OCI-LY7 (cell line): Measurements from ENCODE around the gene SRCAP. TPM values are rescaled to one million over a fixed set of nuclear protein-coding genes. Genes with fewer than 3 reads are reported as not detected.

ENCODE experiments used
- BruUV-seq: library from RNA; stranded (reverse); fragments of 400-500 nt; replicated peaks from 2 replicates; lab custom pipeline; 2021; lab: Mats Ljungman, UMichigan
- CTCF ChIA-PET: fragments of 300-600 bp; sonication (Branson Sonifier 250); formaldehyde crosslinking; loops from one replicate; lab custom pipeline; 2022; ENCODE audit warnings: antibody characterized with exemption; ENCODE audit not compliant: unreplicated experiment; lab: Charles Lee
- POLR2A ChIA-PET: fragments of 300-600 bp; sonication (Branson Sonifier 250); formaldehyde crosslinking; loops from one replicate; lab custom pipeline; 2022; ENCODE audit warnings: antibody characterized with exemption; lab: Charles Lee
- DNase-seq: peaks from one replicate; pipeline ENCODE4 v3.0.0-alpha.2; 2015; ENCODE audit warnings: low spot score
- H2AFZ ChIP-seq: fragments of 200-600 bp; sonication (generic), shearing (Covaris generic); 2 replicates; pipeline ENCODE4 v1.6.1; 2014; ENCODE audit warnings: mild to moderate bottlenecking, antibody characterized with exemption, low read length, moderate library complexity
- H3K27ac ChIP-seq: fragments of 200-600 bp; sonication (generic); 2 replicates; pipeline ENCODE4 v1.5.1; 2014; ENCODE audit warnings: mixed run types, low read depth, mild to moderate bottlenecking, moderate library complexity, low read length, inconsistent platforms; ENCODE audit not compliant: poor library complexity, severe bottlenecking
- H3K36me3 ChIP-seq: fragments of 200-600 bp; sonication (generic); 2 replicates; pipeline ENCODE4 v1.6.1; 2014; ENCODE audit warnings: mild to moderate bottlenecking, antibody characterized with exemption, low read length, moderate library complexity, mixed read lengths; ENCODE audit not compliant: insufficient read depth
- H3K4me1 ChIP-seq: fragments of 200-600 bp; sonication (generic); 2 replicates; pipeline ENCODE4 v1.5.1; 2014; ENCODE audit warnings: mild to moderate bottlenecking, low read length; ENCODE audit not compliant: insufficient read depth, poor library complexity, severe bottlenecking
- H3K4me2 ChIP-seq: fragments of 200-600 bp; sonication (generic); 2 replicates; pipeline ENCODE4 v1.6.1; 2014; ENCODE audit warnings: mild to moderate bottlenecking, low read length
- H3K4me3 ChIP-seq: fragments of 200-600 bp; sonication (generic); 2 replicates; pipeline ENCODE4 v1.5.1; 2014; ENCODE audit warnings: mild to moderate bottlenecking, low read depth, low read length; ENCODE audit not compliant: poor library complexity, severe bottlenecking
- H3K79me2 ChIP-seq: fragments of 200-600 bp; sonication (generic); 2 replicates; pipeline ENCODE4 v1.6.1; 2016; ENCODE audit warnings: low read depth, mild to moderate bottlenecking, low read length, moderate library complexity, mixed read lengths; ENCODE audit not compliant: insufficient read depth
- H3K9me2 ChIP-seq: fragments of 200-600 bp; sonication (generic); 2 replicates; pipeline ENCODE4 v1.6.1; 2016; ENCODE audit warnings: mild to moderate bottlenecking, low read length, mixed read lengths; ENCODE audit not compliant: insufficient read depth
- H3K9me3 ChIP-seq: fragments of 200-600 bp; sonication (generic); 2 replicates; pipeline ENCODE4 v1.6.1; 2014; ENCODE audit warnings: mild to moderate bottlenecking, mixed run types, low read length, mixed read lengths
- H4K20me1 ChIP-seq: fragments of 200-600 bp; sonication (generic); 2 replicates; pipeline ENCODE4 v1.6.1; 2014; ENCODE audit warnings: mild to moderate bottlenecking, antibody characterized with exemption, low read length, moderate library complexity, mixed read lengths; ENCODE audit not compliant: insufficient read depth
- EZH2phosphoT487 ChIP-seq: fragments of 200-600 bp; sonication (generic); IDR thresholded peaks from 2 replicates; pipeline ENCODE4 v1.6.1; 2018; ENCODE audit warnings: low read depth, borderline replicate concordance, mild to moderate bottlenecking, mixed run types, antibody characterized with exemption, low read length, moderate library complexity, mixed read lengths
- intact Hi-C: fragments of 100-400 bp; cut with micrococcal nuclease; formaldehyde crosslinking; loops from one replicate; pipeline ENCODE4 v1.10.0; 2022; ENCODE audit not compliant: unreplicated experiment
- small RNA-seq: library from RNA; depleted of rRNA; stranded (forward); fragments of <200 nt; gene quantifications from one replicate; pipeline ENCODE3, GENCODE V24; 2014
- total RNA-seq, 2 experiments: library from RNA; depleted of rRNA in 1 of 2; stranded (reverse); fragments of >200 nt in 1 of 2; shearing (Covaris generic) in 1 of 2; gene quantifications; 2 replicates each; pipeline ENCODE4 v1.2.3, GENCODE V29; 2014 to 2022
- TF ChIP-seq, protein P1 (sequence below): fragments of 200-600 bp; sonication (generic); conservative IDR thresholded peaks from 2 replicates; pipeline ENCODE4 v1.5.1; 2014; ENCODE audit warnings: mild to moderate bottlenecking, antibody characterized with exemption, low read length, moderate library complexity, mixed read lengths

The SRCAP gene
- total RNA-seq, 2 experiments from 2014 or later = 41.8 to 93.7 TPM

DNA sequence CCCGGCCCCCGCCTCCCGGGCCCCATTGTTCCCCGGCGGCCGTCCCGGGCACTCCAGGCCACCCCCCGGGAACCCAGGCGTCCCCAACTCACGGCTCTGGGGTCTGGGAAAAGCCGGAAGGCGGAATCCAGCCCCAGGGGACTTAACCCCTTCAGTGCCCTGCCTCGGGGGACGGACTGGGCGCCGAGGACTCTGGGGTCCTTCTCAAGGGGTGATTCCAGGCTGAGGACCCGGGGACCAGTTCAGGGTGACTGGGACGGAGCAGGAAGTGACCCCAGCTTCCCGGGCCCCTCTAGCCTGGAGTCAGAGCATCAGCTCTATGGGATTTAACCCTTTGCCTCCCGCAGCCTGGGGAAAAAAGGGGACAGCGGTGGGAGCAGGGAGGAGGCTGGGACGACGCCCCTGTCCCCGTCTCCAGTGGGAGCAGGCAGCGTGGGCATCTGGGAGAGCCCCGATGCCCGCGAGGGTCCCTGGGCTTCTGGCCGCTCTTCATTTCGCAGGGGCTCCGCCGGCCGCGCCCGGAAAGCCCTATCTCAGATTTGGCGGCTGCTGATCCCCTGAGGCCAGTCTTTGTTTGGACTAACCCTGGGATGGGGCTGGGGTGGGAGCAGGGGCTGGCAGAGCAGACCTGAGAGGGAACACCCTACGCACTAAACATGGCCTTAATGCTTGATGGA lies 88.1 kb downstream of the SRCAP start, which contains the start of gene ZNF629:
Gene ZNF629 (minus strand): TSS at position 270 of the 677 bp plus-strand sequence. CDS start 2,723 bp downstream, outside the sequence.
- Histone ChIP-seq H3K27ac (no peak within 1 kb of the TSS), H4K20me1 (no peaks in the 10 kb centered on the region), H3K9me3 (no peaks in the 10 kb centered on the region), H3K4me1 (peaks cover 10% of the 10 kb centered on the region), H3K4me3 (peak within 1 kb of the TSS; percentile 78), H3K9me2 (no peaks in the 10 kb centered on the region), H2AFZ (peak within 1 kb of the TSS; percentile 46), H3K36me3 (no peaks in the 10 kb centered on the region), H3K79me2 (no peaks in the 10 kb centered on the region), H3K4me2 (peak within 1 kb of the TSS; percentile 72)
- TF ChIP-seq EZH2phosphoT487 = no peak
- TF ChIP-seq, protein P1, sequence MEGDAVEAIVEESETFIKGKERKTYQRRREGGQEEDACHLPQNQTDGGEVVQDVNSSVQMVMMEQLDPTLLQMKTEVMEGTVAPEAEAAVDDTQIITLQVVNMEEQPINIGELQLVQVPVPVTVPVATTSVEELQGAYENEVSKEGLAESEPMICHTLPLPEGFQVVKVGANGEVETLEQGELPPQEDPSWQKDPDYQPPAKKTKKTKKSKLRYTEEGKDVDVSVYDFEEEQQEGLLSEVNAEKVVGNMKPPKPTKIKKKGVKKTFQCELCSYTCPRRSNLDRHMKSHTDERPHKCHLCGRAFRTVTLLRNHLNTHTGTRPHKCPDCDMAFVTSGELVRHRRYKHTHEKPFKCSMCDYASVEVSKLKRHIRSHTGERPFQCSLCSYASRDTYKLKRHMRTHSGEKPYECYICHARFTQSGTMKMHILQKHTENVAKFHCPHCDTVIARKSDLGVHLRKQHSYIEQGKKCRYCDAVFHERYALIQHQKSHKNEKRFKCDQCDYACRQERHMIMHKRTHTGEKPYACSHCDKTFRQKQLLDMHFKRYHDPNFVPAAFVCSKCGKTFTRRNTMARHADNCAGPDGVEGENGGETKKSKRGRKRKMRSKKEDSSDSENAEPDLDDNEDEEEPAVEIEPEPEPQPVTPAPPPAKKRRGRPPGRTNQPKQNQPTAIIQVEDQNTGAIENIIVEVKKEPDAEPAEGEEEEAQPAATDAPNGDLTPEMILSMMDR = no peak
- ChIA-PET POLR2A (no interaction called here), CTCF (no interaction called here)
- peak; percentile 39 for DNase-seq
- no TSS peak for BruUV-seq
- intact Hi-C loops = no loop called here

DNA sequence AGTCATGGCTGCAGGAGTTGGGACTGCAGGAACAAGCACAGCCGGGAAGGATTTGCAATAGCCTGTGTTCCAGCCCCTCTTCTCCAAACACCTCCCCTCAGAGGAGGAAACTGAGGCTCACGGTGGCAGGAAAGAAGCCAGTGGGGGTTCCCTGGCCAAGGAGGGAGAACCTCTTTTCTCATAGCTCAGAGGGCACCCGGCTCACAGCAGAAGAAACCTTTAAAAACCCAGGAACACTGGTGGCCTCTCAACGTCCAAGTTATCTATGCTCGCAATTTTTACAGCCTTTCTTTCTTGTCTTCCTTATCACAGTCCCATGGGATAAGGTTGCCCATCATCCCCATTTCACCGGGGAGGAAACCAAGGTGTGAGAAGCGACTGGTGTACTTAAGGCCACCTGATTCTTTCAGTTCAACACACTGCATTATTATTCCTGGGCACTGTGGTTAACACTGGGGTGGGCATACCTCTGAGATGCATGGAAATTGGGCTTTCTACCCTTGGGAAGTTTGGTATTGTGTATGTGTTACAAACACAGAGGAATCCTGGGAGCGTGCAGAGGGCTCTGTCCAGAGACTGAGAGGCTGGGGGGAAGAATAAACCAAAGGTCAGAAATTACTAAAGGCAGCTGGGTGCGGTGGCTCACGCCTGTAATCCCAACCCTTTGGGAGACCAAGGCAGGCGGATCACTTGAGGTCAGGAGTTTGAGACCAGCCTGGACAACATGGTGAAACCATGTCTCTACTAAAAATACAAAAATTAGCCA lies 88.8 kb downstream of the SRCAP start:
- ChIA-PET POLR2A (no interaction called here), CTCF (no interaction called here)
- intact Hi-C loops = no loop called here
- no peaks in the 10 kb centered on the region for H3K79me2 ChIP-seq
- DNase-seq = no peak
- no peaks in the 10 kb centered on the region for H3K9me3 ChIP-seq
- peak overlapping the region; percentile 46 for H2AFZ ChIP-seq
- peak overlapping the region; percentile 72; the same call in 1 of the 2 replicates for H3K4me2 ChIP-seq
- peak overlapping the region; percentile 78 for H3K4me3 ChIP-seq
- H3K4me1 ChIP-seq = peaks cover 10% of the 10 kb centered on the region
- H3K9me2 ChIP-seq = no peaks in the 10 kb centered on the region
- no peak overlapping the region for H3K27ac ChIP-seq
- TF ChIP-seq EZH2phosphoT487 = no peak
- TF ChIP-seq, protein P1 = no peak
- no peaks in the 10 kb centered on the region for H4K20me1 ChIP-seq
- H3K36me3 ChIP-seq = no peaks in the 10 kb centered on the region
- BruUV-seq = no TSS peak

Small RNAs within 50 kb of the gene (small RNA-seq; reads per million reads assigned to genes)
- gene RNU6-1043P (not detected), gene RNU6-416P (not detected), gene SNORA30 (5.6 reads per million, percentile 92 among the genes with 10 or more reads in this experiment)

Other genes starting within 250 kb of the SRCAP start
- 30.7 and 40.2 TPM in 2 replicates for gene ITGAL, start 226.4 kb upstream of the SRCAP start, total RNA-seq (2014; rRNA removed; shearing (Covaris generic))
- gene ITGAL, start 226.4 kb upstream of the SRCAP start, total RNA-seq (2022) = 125 and 140 TPM in 2 replicates
- gene ZNF768, start 172.6 kb upstream of the SRCAP start, total RNA-seq (2014; rRNA removed; shearing (Covaris generic)) = 43.4 and 63.7 TPM in 2 replicates
- 38.3 and 42.9 TPM in 2 replicates for gene ZNF768, start 172.6 kb upstream of the SRCAP start, total RNA-seq (2022)
- 15.7 and 22.2 TPM in 2 replicates for gene ZNF747, start 164.3 kb upstream of the SRCAP start, total RNA-seq (2014; rRNA removed; shearing (Covaris generic))
- 17.2 and 20.8 TPM in 2 replicates for gene ZNF747, start 164.3 kb upstream of the SRCAP start, total RNA-seq (2022)
- 10.5 and 14.6 TPM in 2 replicates for gene ZNF764, start 140.8 kb upstream of the SRCAP start, total RNA-seq (2014; rRNA removed; shearing (Covaris generic))
- gene ZNF764, start 140.8 kb upstream of the SRCAP start, total RNA-seq (2022) = 12.8 and 13.8 TPM in 2 replicates
- 17.5 and 19.8 TPM in 2 replicates for gene ZNF688, start 127.5 kb upstream of the SRCAP start, total RNA-seq (2014; rRNA removed; shearing (Covaris generic))
- gene ZNF688, start 127.5 kb upstream of the SRCAP start, total RNA-seq (2022) = 15.0 and 15.3 TPM in 2 replicates
- 6.8 and 9.3 TPM in 2 replicates for gene ZNF785, start 113.5 kb upstream of the SRCAP start, total RNA-seq (2014; rRNA removed; shearing (Covaris generic))
- 4.1 and 4.6 TPM in 2 replicates for gene ZNF785, start 113.5 kb upstream of the SRCAP start, total RNA-seq (2022)
- gene ZNF689, start 88.8 kb upstream of the SRCAP start, total RNA-seq (2014; rRNA removed; shearing (Covaris generic)) = 13.1 and 15.0 TPM in 2 replicates
- 15.5 and 16.7 TPM in 2 replicates for gene ZNF689, start 88.8 kb upstream of the SRCAP start, total RNA-seq (2022)
- gene PRR14, start 48.2 kb upstream of the SRCAP start, total RNA-seq (2014; rRNA removed; shearing (Covaris generic)) = 33.2 and 35.2 TPM in 2 replicates
- 75.5 and 81.4 TPM in 2 replicates for gene PRR14, start 48.2 kb upstream of the SRCAP start, total RNA-seq (2022)
- 31.8 and 36.8 TPM in 2 replicates for gene FBRS, start 40.7 kb upstream of the SRCAP start, total RNA-seq (2014; rRNA removed; shearing (Covaris generic))
- 89.8 and 97.5 TPM in 2 replicates for gene FBRS, start 40.7 kb upstream of the SRCAP start, total RNA-seq (2022)
- gene PHKG2, start 49.3 kb downstream of the SRCAP start, total RNA-seq (2014; rRNA removed; shearing (Covaris generic)) = 37.6 and 40.5 TPM in 2 replicates
- gene PHKG2, start 49.3 kb downstream of the SRCAP start, total RNA-seq (2022) = 41.9 and 46.5 TPM in 2 replicates
- 20.7 and 27.4 TPM in 2 replicates for gene CFAP119, start 62.9 kb downstream of the SRCAP start, total RNA-seq (2014; rRNA removed; shearing (Covaris generic))
- gene CFAP119, start 62.9 kb downstream of the SRCAP start, total RNA-seq (2022) = 25.0 and 27.4 TPM in 2 replicates
- 54.8 and 70.5 TPM in 2 replicates for gene RNF40, start 63.2 kb downstream of the SRCAP start, total RNA-seq (2014; rRNA removed; shearing (Covaris generic))
- 108 and 120 TPM in 2 replicates for gene RNF40, start 63.2 kb downstream of the SRCAP start, total RNA-seq (2022)
- 1.9 and 2.5 TPM in 2 replicates for gene ZNF629, start 88.0 kb downstream of the SRCAP start, total RNA-seq (2014; rRNA removed; shearing (Covaris generic))
- 1.0 and 1.1 TPM in 2 replicates for gene ZNF629, start 88.0 kb downstream of the SRCAP start, total RNA-seq (2022)
- gene BCL7C, start 194.9 kb downstream of the SRCAP start, total RNA-seq (2014; rRNA removed; shearing (Covaris generic)) = 17.8 and 20.6 TPM in 2 replicates
- gene BCL7C, start 194.9 kb downstream of the SRCAP start, total RNA-seq (2022) = 11.0 and 11.5 TPM in 2 replicates
- 0.09 and 0.21 TPM in 2 replicates for gene CTF1, start 197.4 kb downstream of the SRCAP start, total RNA-seq (2014; rRNA removed; shearing (Covaris generic))
- 0.46 and 0.68 TPM in 2 replicates for gene CTF1, start 197.4 kb downstream of the SRCAP start, total RNA-seq (2022)
- 16.1 and 16.2 TPM in 2 replicates for gene FBXL19, start 224.4 kb downstream of the SRCAP start, total RNA-seq (2014; rRNA removed; shearing (Covaris generic))
- 30.2 and 34.8 TPM in 2 replicates for gene FBXL19, start 224.4 kb downstream of the SRCAP start, total RNA-seq (2022)
- gene ORAI3, start 249.9 kb downstream of the SRCAP start, total RNA-seq (2014; rRNA removed; shearing (Covaris generic)) = 5.7 and 7.8 TPM in 2 replicates
- gene ORAI3, start 249.9 kb downstream of the SRCAP start, total RNA-seq (2022) = 16.3 and 18.3 TPM in 2 replicates